LNCAP (cell line): ENCODE measurements around the gene LMNA.

ENCODE experiments used
- CTCF ChIP-seq: fragments of 450-650 bp; IDR thresholded peaks from 2 replicates; pipeline ENCODE4 v1.5.1; 2017; ENCODE audit warnings: mild to moderate bottlenecking

LMNA gene

GRCh38 chr1:156111355-156111962 lies 3.1 kb upstream of the LMNA start:
- no peak for TF ChIP-seq CTCF

GRCh38 chr1:156112276-156113137 lies 2.0 kb upstream of the LMNA start:
- no peak for TF ChIP-seq CTCF

- TF ChIP-seq CTCF, result no peak
Measured at GRCh38 chr1:156113282-156113950, 1.1 kb upstream of the LMNA start.

- no peak for TF ChIP-seq CTCF
Measured at GRCh38 chr1:156114919-156115513, 505 bp downstream of the LMNA start.

- no peak for TF ChIP-seq CTCF
Measured at GRCh38 chr1:156115514-156116374, 1.2 kb downstream of the LMNA start.

GRCh38 chr1:156117414-156118176 lies 3.1 kb downstream of the LMNA start:
- TF ChIP-seq CTCF, result no peak
